Tongue (tissue), 2 donors: Measurements from ENCODE around the gene IAH1. TPM values are rescaled to one million over a fixed set of nuclear protein-coding genes. Genes with fewer than 3 reads are reported as not detected.

Experiments used
- DNase-seq: peaks from one replicate; pipeline ENCODE4 v3.0.0-alpha.2; 2015
- total RNA-seq: library from RNA; depleted of rRNA; stranded (reverse); fragments of >200 nt; gene quantifications from one replicate; pipeline ENCODE4 v1.2.3, GENCODE V29; 2014

Gene IAH1
- 36.6 TPM for total RNA-seq

GRCh38 chr2:9474361-9475057 lies at the start of gene IAH1:
Gene IAH1, plus strand, starts transcription at chr2:9474551. Its CDS starts 16 bp downstream, at chr2:9474567.
- DNase-seq: peak; percentile 72

DNA sequence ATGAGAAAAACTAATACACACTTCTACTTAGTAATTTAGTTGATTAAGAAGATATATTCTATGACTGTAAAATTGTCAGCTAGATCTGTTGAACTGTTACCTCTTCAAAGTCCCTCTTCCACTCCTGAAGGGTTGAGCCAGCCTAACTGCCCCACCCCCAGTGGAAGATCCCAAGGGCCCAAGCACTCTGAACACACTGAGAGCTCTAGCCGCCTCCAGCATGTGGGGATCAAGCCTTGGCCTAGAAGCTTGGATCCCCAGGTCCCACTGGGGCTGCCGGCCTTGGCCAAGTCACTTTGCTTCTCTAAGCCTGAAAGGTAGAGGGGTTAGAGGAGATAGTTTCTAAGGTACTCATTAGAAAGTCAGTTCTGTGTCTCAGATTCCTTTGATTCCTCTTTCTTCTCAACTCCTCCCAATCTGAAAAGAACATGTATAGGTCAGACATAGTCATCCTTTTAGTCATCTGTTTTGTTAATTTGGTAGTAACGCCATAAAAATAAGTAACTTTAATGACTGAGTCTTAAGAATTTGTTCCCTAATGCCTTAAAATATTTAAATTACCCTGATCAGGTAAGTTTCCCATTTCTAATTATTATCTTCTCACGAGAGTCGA lies 45.3 kb upstream of the IAH1 start:
- DNase-seq: no peak

GRCh38 chr2:9430316-9431293 lies 43.7 kb upstream of the IAH1 start:
- no peak for DNase-seq

DNA sequence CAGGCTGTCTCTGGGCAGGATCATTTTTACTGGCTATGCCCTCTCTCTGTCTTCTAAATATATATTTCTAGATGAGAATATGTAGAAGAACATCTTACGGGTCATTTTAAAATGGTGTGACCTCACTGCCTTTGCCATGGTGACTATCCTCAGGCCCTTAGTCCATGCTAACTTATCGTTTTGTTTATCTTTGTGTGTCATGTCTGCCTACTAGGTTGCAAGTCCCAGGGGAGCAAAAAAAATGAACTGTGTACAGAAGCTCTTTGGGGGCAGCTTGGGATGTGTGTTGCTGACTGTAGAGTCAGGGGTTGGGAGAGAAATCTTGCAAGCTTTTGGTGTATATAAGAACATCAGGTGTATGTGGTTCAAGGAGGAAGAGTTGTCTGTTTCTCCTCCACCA lies 39.9 kb upstream of the IAH1 start:
- DNase-seq: no peak

- no peak for DNase-seq
Observed at GRCh38 chr2:9439536-9439935, 34.8 kb upstream of the IAH1 start.

DNA sequence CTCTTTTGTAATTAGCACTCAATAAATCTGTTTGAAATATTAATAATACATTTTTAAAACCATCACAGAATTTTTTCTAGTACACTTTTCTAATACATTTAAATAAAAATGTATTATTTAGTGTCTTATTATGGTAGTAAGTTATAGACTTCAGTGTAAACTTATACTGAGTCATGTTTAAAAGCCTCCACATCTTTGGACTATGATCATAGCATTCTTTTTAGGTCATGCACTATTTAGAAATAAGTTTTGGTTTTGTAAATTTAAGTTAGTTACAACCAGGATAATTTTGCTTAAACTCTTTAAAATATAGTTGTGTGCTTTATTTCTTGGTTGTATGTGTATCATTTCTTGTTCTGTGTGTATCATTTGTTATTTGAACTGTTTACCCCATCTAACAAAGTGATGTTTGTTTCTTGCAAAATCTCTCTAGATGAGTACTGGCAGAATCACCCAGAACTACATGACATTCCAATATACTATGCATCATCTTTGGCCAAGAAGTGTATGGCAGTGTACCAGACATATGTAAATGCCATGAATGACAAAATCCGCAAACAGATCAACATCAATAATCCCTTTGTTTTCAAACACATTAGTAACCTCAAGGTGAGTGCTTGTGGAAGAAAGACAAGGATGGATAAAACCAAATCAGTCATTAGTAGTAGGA lies 34.2 kb upstream of the IAH1 start:
- peak; percentile 13 for DNase-seq

GRCh38 chr2:9441556-9441955 lies 32.8 kb upstream of the IAH1 start:
- no peak for DNase-seq

- no peak for DNase-seq
Observed at GRCh38 chr2:9443526-9443925, 30.8 kb upstream of the IAH1 start.

DNA sequence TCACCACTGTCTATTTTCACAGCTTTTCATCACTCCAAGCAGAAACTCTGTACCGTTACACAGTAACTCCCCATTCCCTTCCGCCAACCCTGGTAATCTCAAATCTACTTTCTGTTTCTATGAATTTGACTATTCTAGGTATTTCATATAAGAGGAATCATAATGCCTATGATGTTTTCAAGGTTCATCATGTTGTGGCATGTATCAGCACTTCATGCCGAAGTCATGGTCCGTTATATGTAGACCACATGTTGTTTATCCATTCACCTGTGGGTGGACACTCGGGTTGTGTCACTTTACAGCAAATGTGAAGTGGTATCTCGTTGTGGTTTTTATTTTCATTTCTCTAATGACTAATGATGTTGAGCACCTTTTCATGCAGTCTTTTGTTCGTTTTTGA lies 29.3 kb upstream of the IAH1 start:
- DNase-seq: no peak

DNA sequence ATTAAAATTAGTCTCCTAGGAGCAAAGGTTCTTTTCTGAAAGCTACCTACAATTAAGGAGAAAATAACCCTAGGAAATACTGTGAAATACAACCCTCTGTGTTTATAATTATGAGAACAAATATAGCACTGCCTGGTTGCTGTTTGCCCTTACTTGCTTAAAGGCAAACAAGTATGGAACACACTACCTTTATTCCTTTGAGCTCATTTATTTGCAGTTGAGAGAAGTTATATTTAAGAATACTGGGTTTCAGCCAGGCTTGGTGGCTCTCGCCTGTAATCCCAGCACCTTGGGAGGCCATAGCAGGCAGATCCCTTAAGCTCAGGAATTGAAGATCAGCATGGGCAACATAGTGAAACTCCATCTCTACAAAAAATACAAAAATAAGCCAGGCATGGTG lies 23.1 kb upstream of the IAH1 start:
- no peak for DNase-seq

GRCh38 chr2:9460441-9461017 lies 13.8 kb upstream of the IAH1 start:
- no peak for DNase-seq

- no peak for DNase-seq
Observed at GRCh38 chr2:9461079-9461478, 13.3 kb upstream of the IAH1 start.

DNA sequence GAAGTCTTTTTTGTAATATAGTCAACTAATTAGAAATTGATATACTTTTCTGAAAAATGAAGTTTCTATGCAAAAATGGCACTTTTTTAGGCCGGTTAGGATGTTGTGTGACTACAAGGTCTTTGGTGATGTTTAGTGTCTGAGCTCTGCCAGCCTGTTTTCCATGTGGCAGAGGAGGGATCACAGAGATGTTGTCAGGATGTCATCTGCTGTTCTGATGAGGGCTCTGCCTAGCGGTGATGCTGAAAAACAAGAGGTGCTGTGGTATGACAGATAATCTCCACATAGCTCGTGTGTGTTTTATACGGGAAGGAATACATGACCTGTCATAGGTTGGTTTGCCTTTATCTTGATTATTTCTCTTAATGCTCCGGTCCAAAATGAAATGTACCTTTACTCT lies 12.0 kb upstream of the IAH1 start:
- no peak for DNase-seq

- peak; percentile 20 for DNase-seq
Observed at GRCh38 chr2:9462886-9463697, 11.3 kb upstream of the IAH1 start.

GRCh38 chr2:9463698-9464034 lies 10.7 kb upstream of the IAH1 start:
- DNase-seq: no peak

DNA sequence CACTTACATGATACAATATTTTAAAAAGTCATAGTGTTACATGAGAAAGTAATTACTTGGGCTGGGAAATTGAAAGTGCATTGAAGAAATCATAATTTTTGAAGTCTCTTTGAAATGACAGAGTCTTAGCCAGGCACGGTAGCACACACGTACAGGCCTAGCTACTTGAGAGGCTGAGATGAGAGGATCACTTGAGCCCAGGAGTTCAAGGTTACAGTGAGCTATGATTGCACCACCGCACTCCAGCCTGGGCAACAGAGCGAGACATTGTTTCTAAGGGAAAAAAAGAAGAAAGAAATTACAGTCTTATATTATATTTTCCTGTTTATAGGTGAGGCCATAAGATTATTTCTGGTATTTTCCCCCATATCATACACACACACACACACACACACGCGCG lies 9.2 kb upstream of the IAH1 start:
- DNase-seq: no peak

GRCh38 chr2:9466147-9466683 lies 8.1 kb upstream of the IAH1 start:
- no peak for DNase-seq

GRCh38 chr2:9467687-9468086 lies 6.7 kb upstream of the IAH1 start:
- no peak for DNase-seq

GRCh38 chr2:9471206-9471605 lies 3.1 kb upstream of the IAH1 start:
- no peak for DNase-seq

GRCh38 chr2:9472511-9472910 lies 1.8 kb upstream of the IAH1 start:
- no peak for DNase-seq
